CD8-positive, alpha-beta memory T cell (primary cell): ENCODE results near the gene GIN1. TPM values are rescaled to one million over a fixed set of nuclear protein-coding genes. Genes with fewer than 3 reads are reported as not detected.
"Not testable (repeated sequence)": the region's sequence is repeated elsewhere in the genome, so short reads cannot be mapped to it uniquely, and the experiment has no call there.

Experiments used
- CTCF ChIA-PET: fragments of 350-600 bp; sonication (Branson Sonifier 250); formaldehyde crosslinking; loops from one replicate; lab custom pipeline; 2021; ENCODE audit warnings: antibody characterized with exemption; lab: Charles Lee
- POLR2A ChIA-PET: fragments of 350-600 bp; sonication (Branson Sonifier 250); formaldehyde crosslinking; loops from one replicate; lab custom pipeline; 2021; ENCODE audit warnings: antibody characterized with exemption; lab: Charles Lee
- DNase-seq, 5 donors: peaks; one replicate each; pipeline versions ENCODE4 v3.0.0 to v3.0.0-alpha.2; 2020 to 2022; ENCODE audit warnings: mixed read lengths in 1 of 5
- H3K27ac ChIP-seq: one replicate; pipeline ENCODE4 v1.7.0; 2013; ENCODE audit warnings: low read depth, mild to moderate bottlenecking, low read length, moderate library complexity
- H3K27me3 ChIP-seq: 2 replicates; pipeline ENCODE4 v1.7.0; 2013; ENCODE audit warnings: low read length, mild to moderate bottlenecking; ENCODE audit not compliant: insufficient read depth, poor library complexity, severe bottlenecking
- H3K36me3 ChIP-seq: 2 replicates; pipeline ENCODE4 v1.7.0; 2013; ENCODE audit warnings: mild to moderate bottlenecking, low read length, moderate library complexity; ENCODE audit not compliant: insufficient read depth
- H3K4me1 ChIP-seq: 2 replicates; pipeline ENCODE4 v1.7.0; 2013; ENCODE audit warnings: mild to moderate bottlenecking, low read length, moderate library complexity; ENCODE audit not compliant: insufficient read depth
- H3K4me3 ChIP-seq: 2 replicates; pipeline ENCODE4 v1.7.0; 2013; ENCODE audit warnings: mild to moderate bottlenecking, low read length
- H3K9me3 ChIP-seq: 2 replicates; pipeline ENCODE4 v1.7.0; 2013; ENCODE audit warnings: mild to moderate bottlenecking, low read length
- H3K27ac Mint-ChIP-seq, 8 donors: one replicate each; pipeline ENCODE4 v1.8.0; 2020 to 2021; ENCODE audit warnings: mixed read lengths in 8 of 8, mild to moderate bottlenecking in 6 of 8, inconsistent platforms in 3 of 8, moderate library complexity in 3 of 8
- H3K27me3 Mint-ChIP-seq, 2 donors: one replicate each; pipeline ENCODE4 v1.8.0; 2020 to 2021; ENCODE audit warnings: mixed read lengths in 2 of 2, mild to moderate bottlenecking in 1 of 2, moderate library complexity in 1 of 2
- H3K36me3 Mint-ChIP-seq, 3 donors: one replicate each; pipeline ENCODE4 v1.8.0; 2020 to 2021; ENCODE audit warnings: mixed read lengths in 3 of 3, inconsistent platforms in 1 of 3, mild to moderate bottlenecking in 1 of 3
- H3K4me1 Mint-ChIP-seq, 3 donors: one replicate each; pipeline ENCODE4 v1.8.0; 2020 to 2021; ENCODE audit warnings: mixed read lengths in 3 of 3, inconsistent platforms in 1 of 3, mild to moderate bottlenecking in 1 of 3
- H3K4me3 Mint-ChIP-seq, 7 donors: one replicate each; pipeline ENCODE4 v1.8.0; 2020 to 2021; ENCODE audit warnings: mixed read lengths in 7 of 7, mild to moderate bottlenecking in 6 of 7, moderate library complexity in 4 of 7, inconsistent platforms in 2 of 7
- H3K9me3 Mint-ChIP-seq, 5 donors: one replicate each; pipeline ENCODE4 v1.8.0; 2020 to 2022; ENCODE audit warnings: mixed read lengths in 5 of 5, mild to moderate bottlenecking in 3 of 5, moderate library complexity in 2 of 5, inconsistent platforms in 1 of 5
- polyA plus RNA-seq: library from polyadenylated mRNA; unstranded; fragments of 300-500 nt; fragmentation: Illumina TruSeq; gene quantifications from one replicate; pipeline ENCODE4 v1.2.3, GENCODE V29; 2021
- total RNA-seq, 2 experiments: library from RNA; stranded (reverse); gene quantifications; one replicate each; pipeline ENCODE4 v1.2.3, GENCODE V29; 2021

Gene GIN1
- total and polyA plus RNA-seq, 3 experiments from 2014 or later = 8.6 to 10.4 (median 9.3) TPM

- ChIA-PET POLR2A (no interaction called here), CTCF (no interaction called here)
- H3K36me3 ChIP-seq = no peaks in the 10 kb centered on the region
- H3K4me1 Mint-ChIP-seq = peaks cover 0 to 9% (median 0%) of the 10 kb centered on the region in 3 donors
- no peak overlapping the region for H3K27ac Mint-ChIP-seq
- H3K27me3 Mint-ChIP-seq = peaks cover 4 to 8% of the 10 kb centered on the region in 2 donors
- H3K4me3 ChIP-seq = no peak overlapping the region
- DNase-seq = no peak
- H3K9me3 ChIP-seq = no peaks in the 10 kb centered on the region
- H3K36me3 Mint-ChIP-seq = peaks cover 0 to 11% (median 0%) of the 10 kb centered on the region in 3 donors
- no peaks in the 10 kb centered on the region for H3K27me3 ChIP-seq
- H3K4me1 ChIP-seq = no peaks in the 10 kb centered on the region
- no peak overlapping the region for H3K27ac ChIP-seq
- H3K4me3 Mint-ChIP-seq = no peak overlapping the region
- H3K9me3 Mint-ChIP-seq = peaks cover 0 to 4% (median 3%) of the 10 kb centered on the region in 5 donors
These were observed 60.4 kb downstream of the GIN1 start for GRCh38 chr5:103059525-103059924.

- ChIA-PET CTCF (no interaction called here), POLR2A (no interaction called here)
- Histone ChIP-seq H3K27ac (no peak overlapping the region), H3K4me3 (no peak overlapping the region), H3K9me3 (no peaks in the 10 kb centered on the region), H3K36me3 (no peaks in the 10 kb centered on the region), H3K27me3 (no peaks in the 10 kb centered on the region), H3K4me1 (no peaks in the 10 kb centered on the region)
- peaks cover 0 to 5% of the 10 kb centered on the region in 2 donors for H3K27me3 Mint-ChIP-seq
- no peak for DNase-seq
- peaks cover 0 to 11% (median 0%) of the 10 kb centered on the region in 3 donors for H3K36me3 Mint-ChIP-seq
- H3K9me3 Mint-ChIP-seq = peaks cover 0 to 4% (median 3%) of the 10 kb centered on the region in 5 donors
- no peak overlapping the region for H3K27ac Mint-ChIP-seq
- H3K4me1 Mint-ChIP-seq = peaks cover 0 to 9% (median 0%) of the 10 kb centered on the region in 3 donors
- H3K4me3 Mint-ChIP-seq = peak overlapping the region in 1 of 7 donors; percentile 20
These were observed 62.5 kb downstream of the GIN1 start for GRCh38 chr5:103057208-103058130.

GRCh38 chr5:103046706-103047105 is 73.2 kb downstream of the GIN1 start:
- H3K27me3 ChIP-seq, H3K27ac Mint-ChIP-seq, H3K36me3 Mint-ChIP-seq, CTCF ChIA-PET, H3K4me1 Mint-ChIP-seq, H3K9me3 ChIP-seq, H3K4me1 ChIP-seq, H3K36me3 ChIP-seq, H3K4me3 ChIP-seq, H3K9me3 Mint-ChIP-seq, H3K4me3 Mint-ChIP-seq, H3K27ac ChIP-seq, DNase-seq, POLR2A ChIA-PET: not testable (repeated sequence)
- H3K27me3 Mint-ChIP-seq = peaks cover 5 to 42% of the 10 kb centered on the region in 2 donors

GRCh38 chr5:103041071-103041676 is 78.8 kb downstream of the GIN1 start:
- ChIA-PET POLR2A (no interaction called here), CTCF (no interaction called here)
- no peak overlapping the region for H3K4me3 ChIP-seq
- Mint-ChIP-seq H3K4me1 (no peaks in the 10 kb centered on the region), H3K27me3 (peaks cover 5 to 37% of the 10 kb centered on the region in 2 donors), H3K4me3 (no peak overlapping the region), H3K27ac (no peak overlapping the region), H3K9me3 (no peaks in the 10 kb centered on the region), H3K36me3 (no peaks in the 10 kb centered on the region)
- no peaks in the 10 kb centered on the region for H3K9me3 ChIP-seq
- no peaks in the 10 kb centered on the region for H3K27me3 ChIP-seq
- H3K36me3 ChIP-seq = no peaks in the 10 kb centered on the region
- DNase-seq = peak in 1 of 5 donors; percentile 3
- no peak overlapping the region for H3K27ac ChIP-seq
- no peaks in the 10 kb centered on the region for H3K4me1 ChIP-seq

- no peaks in the 10 kb centered on the region for H3K4me1 Mint-ChIP-seq
- H3K27ac Mint-ChIP-seq = no peak overlapping the region
- H3K4me3 Mint-ChIP-seq = no peak overlapping the region
- Histone ChIP-seq H3K4me1 (no peaks in the 10 kb centered on the region), H3K36me3 (no peaks in the 10 kb centered on the region), H3K4me3 (no peak overlapping the region), H3K9me3 (no peaks in the 10 kb centered on the region), H3K27me3 (no peaks in the 10 kb centered on the region), H3K27ac (no peak overlapping the region)
- POLR2A ChIA-PET = no interaction called here
- peaks cover 0 to 3% (median 0%) of the 10 kb centered on the region in 3 donors for H3K36me3 Mint-ChIP-seq
- no peak for DNase-seq
- H3K9me3 Mint-ChIP-seq = no peaks in the 10 kb centered on the region
- H3K27me3 Mint-ChIP-seq = peaks cover 0 to 5% of the 10 kb centered on the region in 2 donors
- CTCF ChIA-PET = no interaction called here
These were observed 82.1 kb downstream of the GIN1 start for GRCh38 chr5:103037673-103038455.

GRCh38 chr5:103036601-103037000 is 83.3 kb downstream of the GIN1 start:
- Histone ChIP-seq H3K27me3 (no peaks in the 10 kb centered on the region), H3K4me3 (no peak overlapping the region), H3K4me1 (no peaks in the 10 kb centered on the region), H3K36me3 (no peaks in the 10 kb centered on the region), H3K27ac (no peak overlapping the region), H3K9me3 (no peaks in the 10 kb centered on the region)
- ChIA-PET POLR2A (no interaction called here), CTCF (interaction anchor here (1.2 kb wide), 1 partner anchor 103 kb away, joined by 4 read pairs; no protein-coding TSS in a partner anchor)
- Mint-ChIP-seq H3K27me3 (no peaks in the 10 kb centered on the region), H3K4me3 (no peak overlapping the region), H3K27ac (no peak overlapping the region), H3K36me3 (peaks cover 0 to 11% (median 0%) of the 10 kb centered on the region in 3 donors), H3K4me1 (no peaks in the 10 kb centered on the region), H3K9me3 (no peaks in the 10 kb centered on the region)
- DNase-seq = no peak
